ENCODE results near the gene CNST. TPM values are rescaled to one million over a fixed set of nuclear protein-coding genes. Genes with fewer than 3 reads are reported as not detected.
"Not testable (repeated sequence)": the region's sequence is repeated elsewhere in the genome, so short reads cannot be mapped to it uniquely, and the experiment has no call there.

The CNST gene
- total RNA-seq, 1 experiment from 2014 or later, result 18.8 TPM

DNA sequence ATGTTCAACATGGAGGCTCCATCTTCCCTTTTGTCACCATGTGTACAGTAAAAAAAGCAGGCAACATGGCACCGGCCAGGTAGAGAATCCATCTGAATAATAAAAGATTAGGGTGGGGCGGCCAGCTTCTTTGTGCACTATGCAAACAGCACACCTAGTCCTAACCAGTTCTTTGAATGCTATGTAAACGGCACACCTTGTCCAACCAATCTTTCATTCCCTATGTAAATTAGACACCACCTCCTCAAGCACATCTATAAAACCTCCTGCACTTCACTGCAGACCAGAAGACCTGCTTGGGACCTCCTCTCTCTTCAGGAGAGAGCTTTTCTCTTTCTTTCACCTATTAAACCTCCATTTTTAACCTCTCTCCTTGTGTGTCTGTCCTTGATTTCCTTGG lies 28.4 kb upstream of the CNST start:
- peaks cover 4% of the 10 kb centered on the region; the same call in 1 of the 2 replicates for H3K36me3 ChIP-seq (replicated peaks; ENCODE audit: control insufficient read depth, insufficient read depth, low read length)
- no peak for DNase-seq
- no peaks in the 10 kb centered on the region for H3K27me3 ChIP-seq (ENCODE audit: control insufficient read depth, insufficient read depth, low read length)
- H3K4me3 ChIP-seq (ENCODE audit: insufficient read depth, low read depth, low read length), result no peak overlapping the region

DNA sequence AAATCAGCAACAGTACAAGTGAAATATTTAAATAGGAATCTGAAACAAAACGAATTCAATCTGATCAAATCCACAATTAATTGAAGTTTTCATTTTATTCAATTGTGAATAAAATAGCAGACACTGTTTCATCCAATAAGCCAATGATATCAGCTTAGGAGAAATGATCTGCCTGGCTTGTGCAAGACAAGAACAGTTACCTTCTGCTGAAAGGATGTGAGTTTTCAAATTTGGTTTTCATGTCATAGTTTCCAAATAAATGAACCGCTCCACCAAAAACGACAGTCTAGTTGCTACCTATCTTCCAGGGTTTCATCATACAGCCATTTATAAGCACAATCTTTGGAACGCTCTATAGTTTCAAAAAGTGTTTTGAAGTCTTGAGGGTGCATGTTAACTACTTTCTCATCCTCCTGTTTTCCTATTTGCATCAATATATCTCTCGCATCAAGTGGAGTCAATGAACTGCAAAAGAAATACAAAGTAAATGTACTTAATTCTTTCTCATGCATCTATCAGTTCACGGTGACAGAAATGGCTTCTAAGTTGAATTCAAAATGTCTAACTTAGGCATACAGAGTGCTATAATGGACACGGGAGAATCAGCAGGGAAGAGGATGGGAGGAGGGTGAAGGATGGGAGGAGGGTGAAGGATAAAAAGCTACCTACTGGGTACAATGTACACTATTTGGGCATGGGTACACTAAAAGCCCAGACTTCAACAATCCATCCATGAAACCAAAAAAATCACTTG lies 25.3 kb upstream of the CNST start:
- Histone ChIP-seq H3K4me3 (ENCODE audit: insufficient read depth, low read depth, low read length) (no peak overlapping the region), H3K36me3 (replicated peaks; ENCODE audit: control insufficient read depth, insufficient read depth, low read length) (peaks cover 5% of the 10 kb centered on the region), H3K27me3 (ENCODE audit: control insufficient read depth, insufficient read depth, low read length) (no peaks in the 10 kb centered on the region)
- no peak for DNase-seq

DNA sequence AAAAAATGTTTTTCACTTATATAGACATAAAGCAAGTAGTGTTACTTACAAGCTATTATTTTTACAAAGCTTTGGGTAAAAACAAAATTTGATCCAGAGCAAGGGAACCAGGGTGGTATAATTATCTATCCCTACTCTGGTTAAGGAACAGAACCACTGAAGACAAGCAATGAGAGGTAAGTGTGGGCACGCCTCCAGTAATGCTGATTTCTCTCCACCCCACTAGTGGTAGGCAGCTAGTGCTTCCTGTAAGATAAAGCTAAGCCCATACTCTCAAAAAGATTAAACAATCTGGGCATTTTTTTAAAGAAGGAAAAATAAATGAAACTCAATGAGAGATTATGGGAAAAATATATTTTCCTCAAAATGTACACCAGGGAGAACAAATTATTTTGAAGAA lies 22.3 kb upstream of the CNST start:
- no peak overlapping the region for H3K4me3 ChIP-seq (ENCODE audit: insufficient read depth, low read depth, low read length)
- peaks cover 7% of the 10 kb centered on the region for H3K36me3 ChIP-seq (replicated peaks; ENCODE audit: control insufficient read depth, insufficient read depth, low read length)
- DNase-seq, result no peak
- no peaks in the 10 kb centered on the region for H3K27me3 ChIP-seq (ENCODE audit: control insufficient read depth, insufficient read depth, low read length)

DNA sequence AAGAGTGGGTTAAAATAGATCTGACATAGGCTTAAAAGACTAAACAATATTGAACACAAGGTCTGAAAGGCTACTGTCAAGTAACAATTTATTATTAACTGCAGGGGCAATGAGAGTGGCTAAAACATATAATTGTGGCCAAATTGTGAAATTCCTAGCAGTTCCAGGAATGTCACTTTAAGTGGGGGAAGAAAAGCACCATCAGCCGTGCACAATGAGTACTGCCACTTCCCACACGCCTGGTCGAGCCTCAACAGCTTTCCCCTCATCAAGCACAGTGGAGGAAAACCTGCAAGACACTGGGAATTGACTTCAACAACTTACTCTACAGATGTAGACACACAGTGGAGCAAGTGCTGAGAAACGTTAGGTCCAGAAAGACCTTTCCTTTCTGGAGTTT lies 16.6 kb upstream of the CNST start:
- peaks cover 7% of the 10 kb centered on the region for H3K36me3 ChIP-seq (replicated peaks; ENCODE audit: control insufficient read depth, insufficient read depth, low read length)
- DNase-seq, result no peak

DNA sequence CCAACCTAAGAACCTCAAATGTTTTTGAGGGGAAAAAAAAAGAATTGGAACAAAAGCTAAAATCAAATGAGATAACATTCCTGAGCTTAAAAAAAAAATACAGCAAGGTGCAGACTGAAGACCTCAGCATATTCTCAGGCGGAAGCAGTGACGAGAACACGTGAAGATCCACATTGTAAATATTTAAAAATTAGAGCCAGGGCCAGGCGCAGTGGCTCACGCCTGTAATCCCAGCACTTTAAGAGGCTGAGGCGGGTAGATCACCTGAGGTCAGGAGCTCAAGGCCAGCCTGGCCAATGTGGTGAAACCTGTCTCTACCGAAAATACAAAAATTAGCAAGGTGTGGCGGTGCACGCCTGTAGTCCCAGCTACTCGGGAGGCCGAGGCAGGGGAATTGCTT lies 15.9 kb upstream of the CNST start:
- no peak overlapping the region for H3K4me3 ChIP-seq (ENCODE audit: insufficient read depth, low read depth, low read length)
- H3K27me3 ChIP-seq (ENCODE audit: control insufficient read depth, insufficient read depth, low read length), result no peaks in the 10 kb centered on the region
- peaks cover 10% of the 10 kb centered on the region for H3K36me3 ChIP-seq (replicated peaks; ENCODE audit: control insufficient read depth, insufficient read depth, low read length)
- no peak for DNase-seq

More for the DNA sequence above, 16.6 kb upstream of the CNST start:
- no peak overlapping the region for H3K4me3 ChIP-seq (ENCODE audit: insufficient read depth, low read depth, low read length)
- no peaks in the 10 kb centered on the region for H3K27me3 ChIP-seq (ENCODE audit: control insufficient read depth, insufficient read depth, low read length)

GRCh38 chr1:246552110-246552509 lies 14.1 kb upstream of the CNST start:
- Histone ChIP-seq H3K36me3 (replicated peaks; ENCODE audit: control insufficient read depth, insufficient read depth, low read length) (peaks cover 12% of the 10 kb centered on the region), H3K27me3 (ENCODE audit: control insufficient read depth, insufficient read depth, low read length) (no peaks in the 10 kb centered on the region), H3K4me3 (ENCODE audit: insufficient read depth, low read depth, low read length) (no peak overlapping the region)
- DNase-seq, result no peak

- H3K27me3 ChIP-seq (ENCODE audit: control insufficient read depth, insufficient read depth, low read length), result no peaks in the 10 kb centered on the region
- peaks cover 11% of the 10 kb centered on the region for H3K36me3 ChIP-seq (replicated peaks; ENCODE audit: control insufficient read depth, insufficient read depth, low read length)
- H3K4me3 ChIP-seq (ENCODE audit: insufficient read depth, low read depth, low read length), result no peak overlapping the region
- no peak for DNase-seq
These were observed 12.1 kb upstream of the CNST start for GRCh38 chr1:246554201-246554600.

DNA sequence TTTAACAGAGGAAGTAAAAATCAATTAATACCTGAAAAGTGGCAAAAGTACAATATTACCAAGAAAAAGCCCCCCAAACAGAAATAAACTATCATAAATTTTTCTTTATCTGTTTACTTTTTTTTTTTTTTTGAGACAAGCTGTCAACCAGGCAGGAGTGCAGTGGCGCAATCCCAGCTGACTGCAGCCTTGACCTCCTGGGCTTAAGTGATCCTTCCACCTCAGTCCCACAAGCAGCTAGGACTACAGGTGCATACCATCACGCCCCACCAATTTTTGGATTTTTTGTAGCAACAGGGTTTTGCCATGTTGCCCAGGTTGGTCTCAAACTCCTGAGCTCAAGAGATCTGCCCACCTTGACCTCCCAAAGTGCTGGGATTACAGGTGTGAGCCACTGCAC lies 8.2 kb upstream of the CNST start:
- no peak for DNase-seq
- H3K36me3 ChIP-seq (replicated peaks; ENCODE audit: control insufficient read depth, insufficient read depth, low read length), result peaks cover 9% of the 10 kb centered on the region
- no peaks in the 10 kb centered on the region for H3K27me3 ChIP-seq (ENCODE audit: control insufficient read depth, insufficient read depth, low read length)
- H3K4me3 ChIP-seq (ENCODE audit: insufficient read depth, low read depth, low read length), result no peak overlapping the region

- no peak for DNase-seq
- peaks cover 11% of the 10 kb centered on the region for H3K36me3 ChIP-seq (replicated peaks; ENCODE audit: control insufficient read depth, insufficient read depth, low read length)
- no peaks in the 10 kb centered on the region for H3K27me3 ChIP-seq (ENCODE audit: control insufficient read depth, insufficient read depth, low read length)
- H3K4me3 ChIP-seq (ENCODE audit: insufficient read depth, low read depth, low read length), result no peak overlapping the region
These were observed 6.9 kb upstream of the CNST start for GRCh38 chr1:246559310-246559709.

GRCh38 chr1:246560833-246561232 lies 5.4 kb upstream of the CNST start:
- H3K4me3 ChIP-seq (ENCODE audit: insufficient read depth, low read depth, low read length); H3K36me3 ChIP-seq (replicated peaks; ENCODE audit: control insufficient read depth, insufficient read depth, low read length); DNase-seq; H3K27me3 ChIP-seq (ENCODE audit: control insufficient read depth, insufficient read depth, low read length): not testable (repeated sequence)

GRCh38 chr1:246564839-246565750 lies 1.2 kb upstream of the CNST start:
- Histone ChIP-seq H3K27me3 (ENCODE audit: control insufficient read depth, insufficient read depth, low read length) (no peaks in the 10 kb centered on the region), H3K4me3 (ENCODE audit: insufficient read depth, low read depth, low read length) (peak overlapping the region; percentile 83), H3K36me3 (replicated peaks; ENCODE audit: control insufficient read depth, insufficient read depth, low read length) (peaks cover 5% of the 10 kb centered on the region)
- DNase-seq, result no peak

DNA sequence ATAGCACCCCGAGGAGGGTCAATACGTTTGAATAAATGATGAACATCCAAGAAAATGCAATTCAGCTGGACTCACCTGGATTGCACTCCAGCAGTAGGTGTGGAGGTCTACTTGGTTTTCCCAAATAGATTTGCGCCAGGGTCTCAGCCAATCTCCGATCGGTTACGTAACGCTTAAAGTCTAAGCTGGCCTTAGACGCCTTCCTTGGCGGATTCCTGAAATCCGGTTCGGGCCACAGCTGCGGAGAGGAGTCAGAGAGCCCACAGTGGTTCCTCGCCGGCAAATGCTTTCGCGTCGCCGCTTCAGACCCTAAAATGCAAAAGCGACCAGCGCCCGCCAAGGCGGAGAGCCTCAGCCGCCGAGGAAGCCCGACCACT lies 517 bp upstream of the CNST start:
- DNase-seq, result peak; percentile 57
- Histone ChIP-seq H3K4me3 (ENCODE audit: insufficient read depth, low read depth, low read length) (peak overlapping the region; percentile 83), H3K36me3 (replicated peaks; ENCODE audit: control insufficient read depth, insufficient read depth, low read length) (peaks cover 5% of the 10 kb centered on the region; the same call in 1 of the 2 replicates), H3K27me3 (ENCODE audit: control insufficient read depth, insufficient read depth, low read length) (no peaks in the 10 kb centered on the region)

DNA sequence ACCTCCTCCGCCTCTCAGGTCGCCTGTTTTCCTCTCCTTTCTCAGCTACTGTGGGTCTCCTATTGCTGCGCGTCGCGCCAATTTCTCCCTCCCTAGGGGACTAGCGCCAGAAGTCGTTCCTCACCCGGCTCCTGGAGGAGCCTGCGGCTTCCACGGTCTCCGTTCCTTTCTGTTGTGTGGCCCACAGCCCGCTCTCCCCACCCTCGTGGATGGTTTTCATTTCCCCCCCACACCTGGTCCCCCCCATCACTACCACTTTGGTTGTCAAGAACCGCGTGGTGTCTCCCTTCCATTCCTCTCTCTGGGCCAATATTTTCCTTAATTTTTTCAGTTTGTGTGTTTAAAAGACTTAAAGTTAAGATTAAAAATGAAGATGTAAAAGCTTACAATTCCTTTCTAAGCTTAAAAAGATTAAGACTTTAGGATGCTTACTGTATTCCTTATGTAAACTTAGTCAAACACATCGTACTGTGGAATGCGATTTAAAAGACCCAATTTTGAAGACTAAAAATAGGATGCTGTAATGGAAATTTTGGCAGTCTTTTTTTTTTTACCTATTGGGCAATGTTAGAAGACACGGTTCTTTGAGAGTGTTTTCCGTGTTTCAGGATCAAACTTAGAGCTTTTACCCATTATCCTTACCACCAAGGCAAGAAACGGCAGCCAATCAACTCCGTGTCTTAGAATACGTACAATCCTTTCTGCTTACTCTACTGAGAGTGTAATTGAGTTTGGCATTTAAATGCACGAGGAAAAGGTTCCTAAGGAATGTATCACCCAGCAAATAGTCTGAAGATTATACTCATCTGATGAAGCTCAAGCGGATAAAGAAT lies 773 bp downstream of the CNST start:
- Histone ChIP-seq H3K4me3 (ENCODE audit: insufficient read depth, low read depth, low read length) (peak overlapping the region; percentile 83), H3K27me3 (ENCODE audit: control insufficient read depth, insufficient read depth, low read length) (no peaks in the 10 kb centered on the region), H3K36me3 (replicated peaks; ENCODE audit: control insufficient read depth, insufficient read depth, low read length) (peaks cover 5% of the 10 kb centered on the region; the same call in 1 of the 2 replicates)
- no peak for DNase-seq

DNA sequence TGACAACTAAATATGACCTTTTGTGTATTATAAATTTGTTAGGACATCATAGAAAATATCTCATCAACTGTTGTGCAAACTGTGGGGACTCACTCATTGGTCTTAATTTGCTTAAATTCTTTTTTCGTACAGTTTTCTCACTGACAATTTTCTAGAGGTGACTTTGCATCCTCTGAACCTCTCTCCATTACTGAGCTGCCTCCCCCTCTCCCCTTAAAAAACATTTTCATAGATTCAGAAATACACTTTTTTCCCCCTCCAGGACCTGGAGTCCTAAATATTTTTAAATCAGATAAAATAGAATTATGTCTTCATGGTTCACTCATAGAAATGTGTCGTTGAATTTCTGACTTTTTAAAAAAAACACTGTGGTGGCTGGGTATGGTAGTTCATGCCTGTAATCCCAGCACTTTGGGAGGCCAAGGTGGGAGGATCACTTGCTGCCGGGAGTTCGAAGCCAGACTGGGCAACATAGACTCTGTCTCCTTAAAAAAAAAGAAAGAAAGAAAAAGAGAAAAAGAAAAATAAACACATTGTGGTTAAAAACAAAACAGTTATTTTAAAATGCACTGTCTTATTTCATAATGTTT lies 1.5 kb downstream of the CNST start:
- Histone ChIP-seq H3K36me3 (replicated peaks; ENCODE audit: control insufficient read depth, insufficient read depth, low read length) (peaks cover 4% of the 10 kb centered on the region; the same call in 1 of the 2 replicates), H3K27me3 (ENCODE audit: control insufficient read depth, insufficient read depth, low read length) (no peaks in the 10 kb centered on the region), H3K4me3 (ENCODE audit: insufficient read depth, low read depth, low read length) (peak overlapping the region; percentile 83; the same call in 1 of the 2 replicates)
- no peak for DNase-seq
